Measurements from ENCODE around the gene E2F2. TPM values are rescaled to one million over a fixed set of nuclear protein-coding genes. Genes with fewer than 3 reads are reported as not detected.

Gene E2F2
- total RNA-seq, 2 experiments from 2014 or later: 31.3 to 33.8 TPM

DNA sequence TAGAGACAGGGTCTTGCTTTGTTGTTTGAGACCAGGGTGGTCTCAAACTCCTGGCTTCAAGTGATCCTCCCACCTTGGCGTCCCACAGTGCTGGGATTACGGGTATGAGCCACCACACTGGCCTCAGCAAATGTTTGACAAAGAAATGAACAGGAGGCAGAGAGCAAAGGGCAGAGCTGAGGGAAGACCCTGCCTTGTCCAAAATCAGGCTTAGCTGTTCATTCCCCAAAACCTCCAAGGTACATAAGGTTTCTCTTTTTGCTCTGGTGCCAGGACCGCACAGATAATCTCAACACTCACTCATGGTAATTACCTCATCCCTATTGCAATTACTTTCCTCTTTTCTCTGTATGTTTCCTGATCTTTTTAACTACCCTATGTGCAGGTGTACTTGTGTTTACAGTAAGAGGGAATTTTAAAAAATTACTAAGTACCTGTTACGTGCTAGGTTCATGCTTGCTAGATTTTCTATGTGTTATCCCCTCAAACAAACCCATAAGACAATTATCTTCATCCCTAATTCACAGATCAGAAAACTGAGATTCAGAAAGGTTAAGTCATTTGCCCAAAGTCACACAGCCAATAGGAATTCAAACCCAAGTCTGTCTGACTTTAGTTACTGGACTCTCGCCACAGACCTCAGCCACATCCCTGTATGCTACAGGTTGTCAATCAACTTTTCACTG, 58.5 kb downstream of the E2F2 start:
- no peaks in the 10 kb centered on the region for H3K9me3 Mint-ChIP-seq
- CTCF ChIA-PET: interaction anchor here (0.9 kb wide), 1 partner anchor 21 kb away, joined by 3 read pairs; no protein-coding TSS in a partner anchor
- no peak overlapping the region for H3K4me3 Mint-ChIP-seq
- no peak overlapping the region for H3K27ac Mint-ChIP-seq
- intact Hi-C loops (cut with micrococcal nuclease): no loop called here
- no peak for DNase-seq
- H3K27me3 Mint-ChIP-seq (ENCODE audit: low read depth): no peaks in the 10 kb centered on the region
- H3K36me3 Mint-ChIP-seq (ENCODE audit: low read depth): no peaks in the 10 kb centered on the region
- no peaks in the 10 kb centered on the region for H3K4me1 Mint-ChIP-seq (ENCODE audit: low read depth)

- H3K27ac Mint-ChIP-seq: no peak overlapping the region
- H3K36me3 Mint-ChIP-seq (ENCODE audit: low read depth): no peaks in the 10 kb centered on the region
- H3K9me3 Mint-ChIP-seq: no peaks in the 10 kb centered on the region
- no peaks in the 10 kb centered on the region for H3K27me3 Mint-ChIP-seq (ENCODE audit: low read depth)
- CTCF ChIA-PET: no interaction called here
- intact Hi-C loops (cut with micrococcal nuclease): no loop called here
- no peak for DNase-seq
- H3K4me3 Mint-ChIP-seq: no peak overlapping the region
- no peaks in the 10 kb centered on the region for H3K4me1 Mint-ChIP-seq (ENCODE audit: low read depth)
These were observed 59.5 kb downstream of the E2F2 start for GRCh38 chr1:23471473-23472075.

DNA sequence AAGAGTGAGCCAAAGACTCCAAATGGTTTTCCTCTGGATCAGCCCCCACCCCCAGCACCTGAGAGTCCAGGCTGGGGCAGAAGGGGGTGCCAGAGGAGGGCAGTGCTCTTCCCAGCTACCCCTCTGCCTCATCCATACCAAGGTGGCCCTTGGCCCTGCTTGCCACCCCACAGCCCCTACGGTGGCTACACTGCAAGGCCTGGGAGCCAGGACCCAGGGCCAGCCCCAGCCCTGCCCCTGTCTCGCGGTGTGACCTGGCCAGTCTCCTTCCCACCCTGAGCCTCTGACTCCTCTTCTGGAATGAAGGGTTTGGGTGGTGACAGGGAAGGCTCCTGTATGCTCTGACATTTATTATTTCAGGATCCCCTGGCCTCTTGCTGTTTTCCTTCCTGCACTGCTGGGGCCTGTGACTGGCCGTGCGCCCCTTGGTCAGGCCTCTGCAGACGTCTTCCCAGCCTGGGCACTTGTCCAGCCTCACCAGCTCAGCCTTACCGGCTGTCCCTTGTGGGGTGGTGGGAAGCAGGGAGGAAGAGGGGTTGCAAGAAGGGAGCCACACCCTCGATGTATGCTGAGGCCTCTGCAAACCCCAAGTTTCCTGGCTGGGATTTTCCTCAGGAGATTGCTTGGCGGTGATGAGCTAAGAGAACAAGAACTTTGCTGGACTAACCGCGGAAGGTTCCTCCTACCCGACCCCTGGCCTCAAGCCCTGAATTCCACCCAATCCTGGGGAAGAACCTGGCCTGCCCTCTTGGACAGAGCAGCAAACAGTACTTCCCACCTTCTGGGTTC, 60.6 kb downstream of the E2F2 start:
- Mint-ChIP-seq H3K27me3 (ENCODE audit: low read depth) (no peaks in the 10 kb centered on the region), H3K9me3 (no peaks in the 10 kb centered on the region), H3K36me3 (ENCODE audit: low read depth) (no peaks in the 10 kb centered on the region), H3K27ac (no peak overlapping the region), H3K4me1 (ENCODE audit: low read depth) (no peaks in the 10 kb centered on the region), H3K4me3 (no peak overlapping the region)
- intact Hi-C loops (cut with micrococcal nuclease): no loop called here
- no peak for DNase-seq
- CTCF ChIA-PET: interaction anchor here (1.1 kb wide), 1 partner anchor 26 kb away, joined by 5 read pairs; no protein-coding TSS in a partner anchor

DNA sequence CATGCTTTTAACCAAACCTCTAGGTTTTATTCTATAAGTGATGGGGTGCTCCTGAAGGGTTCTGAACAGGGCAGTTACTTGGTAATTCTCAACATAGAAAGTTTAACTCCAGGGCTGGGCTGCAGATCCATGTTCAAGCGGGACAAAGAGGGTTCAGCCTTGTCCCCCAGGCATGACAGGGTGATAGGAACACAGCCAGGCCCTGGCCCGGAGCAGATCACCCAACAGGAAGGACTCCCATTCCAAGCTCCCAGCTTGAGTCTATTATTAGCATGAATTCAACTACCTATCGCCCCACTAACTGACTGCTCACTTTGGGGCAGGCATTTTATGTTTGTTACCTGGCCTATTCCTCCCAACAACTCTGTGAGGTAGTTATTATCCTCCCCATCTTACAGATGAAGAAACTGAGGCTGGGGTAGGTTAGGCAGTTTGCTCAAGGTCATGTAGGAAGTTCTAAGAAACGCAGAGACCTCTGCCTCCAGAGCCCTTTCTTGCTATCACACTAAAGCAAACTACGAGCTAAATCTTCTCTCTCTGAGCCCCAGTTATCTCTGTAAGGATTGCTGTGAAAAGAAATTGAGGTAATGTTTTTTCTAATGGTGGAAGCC, 61.6 kb downstream of the E2F2 start:
- no peak for DNase-seq
- Mint-ChIP-seq H3K27me3 (ENCODE audit: low read depth) (no peaks in the 10 kb centered on the region), H3K36me3 (ENCODE audit: low read depth) (no peaks in the 10 kb centered on the region), H3K4me1 (ENCODE audit: low read depth) (no peaks in the 10 kb centered on the region), H3K9me3 (no peaks in the 10 kb centered on the region), H3K27ac (no peak overlapping the region), H3K4me3 (no peak overlapping the region)
- intact Hi-C loops (cut with micrococcal nuclease): no loop called here
- CTCF ChIA-PET: interaction anchor here (0.6 kb wide), 1 partner anchor 70 kb away, joined by 3 read pairs; no protein-coding TSS in a partner anchor

DNA sequence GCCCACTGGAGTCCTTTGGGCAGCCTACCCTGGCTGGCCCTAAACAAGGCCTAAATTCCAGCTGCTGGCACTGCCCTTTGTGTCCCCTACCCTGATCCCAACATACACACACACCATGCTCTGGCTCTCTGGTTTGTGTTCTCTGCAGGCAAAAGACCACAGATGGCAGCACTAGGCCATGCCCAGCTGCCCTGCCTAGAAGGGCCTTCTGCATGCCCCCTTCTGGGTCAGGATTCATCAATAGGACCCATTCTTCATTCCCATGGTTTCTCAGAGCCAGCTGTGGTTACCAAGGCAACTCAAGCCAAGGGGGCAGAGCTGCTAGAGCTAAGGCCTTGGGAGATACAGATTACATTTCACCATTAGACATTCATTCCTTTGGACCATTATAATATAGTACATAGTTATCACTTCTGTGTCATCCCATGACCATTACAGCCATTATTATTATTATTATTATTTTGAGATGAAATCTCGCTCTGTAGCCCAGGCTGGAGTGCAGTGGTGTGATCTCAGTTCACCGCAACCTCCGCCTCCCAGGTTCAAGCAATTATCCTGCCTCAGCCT, 64.5 kb downstream of the E2F2 start:
- Mint-ChIP-seq H3K9me3 (no peaks in the 10 kb centered on the region), H3K4me3 (no peak overlapping the region), H3K4me1 (ENCODE audit: low read depth) (no peaks in the 10 kb centered on the region), H3K27ac (no peak overlapping the region), H3K36me3 (ENCODE audit: low read depth) (no peaks in the 10 kb centered on the region), H3K27me3 (ENCODE audit: low read depth) (no peaks in the 10 kb centered on the region)
- intact Hi-C loops (cut with micrococcal nuclease): no loop called here
- CTCF ChIA-PET: interaction anchor here (0.6 to 2.4 kb wide), 2 partner anchors 31 to 191 kb away, joined by 3 to 7 read pairs; no protein-coding TSS in a partner anchor
- DNase-seq: no peak

DNA sequence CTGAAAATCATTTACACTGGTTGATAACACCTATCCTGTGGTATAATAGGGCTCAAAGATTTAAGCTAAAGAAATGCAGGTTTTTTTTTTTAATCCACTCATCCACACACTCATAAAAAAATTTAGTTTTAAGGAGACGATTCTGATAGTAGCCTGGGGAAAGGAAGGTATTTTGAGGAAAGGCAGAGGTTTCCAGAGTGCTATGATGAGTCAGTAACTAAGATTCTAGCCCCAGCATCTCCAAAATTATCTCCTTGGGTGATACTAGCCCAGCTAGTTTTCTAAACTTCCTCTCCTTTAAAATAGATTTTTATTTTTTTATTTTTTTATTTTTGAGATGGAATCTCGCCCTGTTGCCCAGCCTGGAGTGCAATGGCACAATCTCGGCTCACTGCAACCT, 67.7 kb downstream of the E2F2 start:
- H3K36me3 Mint-ChIP-seq (ENCODE audit: low read depth): no peaks in the 10 kb centered on the region
- H3K4me3 Mint-ChIP-seq: no peak overlapping the region
- no peak overlapping the region for H3K27ac Mint-ChIP-seq
- H3K4me1 Mint-ChIP-seq (ENCODE audit: low read depth): no peaks in the 10 kb centered on the region
- H3K27me3 Mint-ChIP-seq (ENCODE audit: low read depth): no peaks in the 10 kb centered on the region
- DNase-seq: no peak
- CTCF ChIA-PET: interaction anchor here (0.6 kb wide), 1 partner anchor 170 kb away, joined by 3 read pairs; no protein-coding TSS in a partner anchor
- intact Hi-C loops (cut with micrococcal nuclease): no loop called here
- no peaks in the 10 kb centered on the region for H3K9me3 Mint-ChIP-seq

DNA sequence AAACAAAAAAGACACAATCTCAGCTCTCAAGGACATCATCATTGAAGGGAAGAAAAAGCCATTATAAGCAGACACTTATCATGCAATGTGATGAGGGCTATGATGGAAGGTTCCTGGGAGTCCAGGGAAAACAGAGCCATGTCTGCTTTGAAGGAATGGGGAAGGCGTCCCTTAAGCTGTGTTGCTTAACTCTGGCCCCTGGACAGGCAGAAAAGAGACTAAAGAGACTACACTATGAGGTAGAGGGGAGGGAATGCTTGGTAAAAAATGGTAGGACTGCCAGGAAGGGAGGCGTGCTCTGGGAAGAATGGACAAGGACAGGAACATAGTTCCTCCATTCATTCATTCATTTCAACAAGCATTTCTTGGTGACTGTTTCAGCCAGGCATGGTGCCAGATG, 68.3 kb downstream of the E2F2 start:
- no peak for DNase-seq
- no peaks in the 10 kb centered on the region for H3K4me1 Mint-ChIP-seq (ENCODE audit: low read depth)
- no peak overlapping the region for H3K27ac Mint-ChIP-seq
- H3K36me3 Mint-ChIP-seq (ENCODE audit: low read depth): no peaks in the 10 kb centered on the region
- H3K27me3 Mint-ChIP-seq (ENCODE audit: low read depth): no peaks in the 10 kb centered on the region
- no peak overlapping the region for H3K4me3 Mint-ChIP-seq
- H3K9me3 Mint-ChIP-seq: no peaks in the 10 kb centered on the region
- intact Hi-C loops (cut with micrococcal nuclease): no loop called here
- CTCF ChIA-PET: interaction anchor here (0.6 kb wide), 1 partner anchor 170 kb away, joined by 3 read pairs; no protein-coding TSS in a partner anchor

DNA sequence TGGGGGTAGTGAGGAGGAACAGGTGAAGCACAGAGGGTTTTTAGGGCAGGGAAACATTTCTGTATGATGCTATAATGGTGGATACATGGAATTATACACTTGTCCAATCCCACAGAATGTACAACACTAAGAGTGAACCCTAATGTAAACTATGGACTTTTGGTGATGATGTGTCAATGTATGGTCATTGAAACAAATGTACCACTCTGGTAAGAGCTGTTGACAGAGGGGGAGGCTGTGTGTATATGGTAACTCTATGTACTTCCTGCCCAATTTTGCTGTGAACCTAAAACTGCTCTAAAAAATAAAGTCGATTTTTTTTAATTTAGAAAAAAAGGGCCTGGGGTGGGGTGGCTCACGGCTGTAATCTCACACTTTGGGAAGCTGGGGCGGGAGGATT, 70.0 kb downstream of the E2F2 start:
- H3K27ac Mint-ChIP-seq: no peak overlapping the region
- CTCF ChIA-PET: interaction anchor here (0.8 kb wide), 1 partner anchor 46 kb away, joined by 3 read pairs; no protein-coding TSS in a partner anchor
- DNase-seq: no peak
- H3K4me1 Mint-ChIP-seq (ENCODE audit: low read depth): peaks cover 3% of the 10 kb centered on the region
- no peak overlapping the region for H3K4me3 Mint-ChIP-seq
- no peaks in the 10 kb centered on the region for H3K9me3 Mint-ChIP-seq
- no peaks in the 10 kb centered on the region for H3K36me3 Mint-ChIP-seq (ENCODE audit: low read depth)
- H3K27me3 Mint-ChIP-seq (ENCODE audit: low read depth): no peaks in the 10 kb centered on the region
- intact Hi-C loops (cut with micrococcal nuclease): no loop called here

GRCh38 chr1:23460519-23460918, 70.5 kb downstream of the E2F2 start:
- Mint-ChIP-seq H3K4me1 (ENCODE audit: low read depth) (peaks cover 3% of the 10 kb centered on the region), H3K9me3 (no peaks in the 10 kb centered on the region), H3K27ac (no peak overlapping the region), H3K4me3 (no peak overlapping the region), H3K27me3 (ENCODE audit: low read depth) (no peaks in the 10 kb centered on the region), H3K36me3 (ENCODE audit: low read depth) (no peaks in the 10 kb centered on the region)
- DNase-seq: no peak
- CTCF ChIA-PET: interaction anchor here (0.6 kb wide), 1 partner anchor 523 kb away, joined by 3 read pairs; no protein-coding TSS in a partner anchor
- intact Hi-C loops (cut with micrococcal nuclease): no loop called here

GRCh38 chr1:23459338-23459757, 71.7 kb downstream of the E2F2 start:
- no peak overlapping the region for H3K4me3 Mint-ChIP-seq
- H3K36me3 Mint-ChIP-seq (ENCODE audit: low read depth): no peaks in the 10 kb centered on the region
- no peaks in the 10 kb centered on the region for H3K27me3 Mint-ChIP-seq (ENCODE audit: low read depth)
- H3K4me1 Mint-ChIP-seq (ENCODE audit: low read depth): peaks cover 3% of the 10 kb centered on the region
- no peak overlapping the region for H3K27ac Mint-ChIP-seq
- CTCF ChIA-PET: interaction anchor here (0.5 to 0.6 kb wide), 2 partner anchors 278 to 299 kb away, joined by 3 read pairs; no protein-coding TSS in a partner anchor
- no peaks in the 10 kb centered on the region for H3K9me3 Mint-ChIP-seq
- intact Hi-C loops (cut with micrococcal nuclease): no loop called here
- DNase-seq: no peak
